NCI-H82 treated with DMSO at 0.1 percent for 48 hours (cell line): ENCODE results near the gene ZDHHC18.
"Not testable (repeated sequence)": the region's sequence is repeated elsewhere in the genome, so short reads cannot be mapped to it uniquely, and the experiment has no call there.

ENCODE experiments used
- DNase-seq: peaks from one replicate; lab custom pipeline; 2025; ENCODE audit not compliant: unreplicated experiment; lab: John Stamatoyannopoulos, UW

The ZDHHC18 gene

GRCh38 chr1:26791148-26791547 lies 35.3 kb upstream of the ZDHHC18 start:
- no peak for DNase-seq

- DNase-seq, result no peak
These were observed 34.9 kb upstream of the ZDHHC18 start for GRCh38 chr1:26791626-26792025.

DNA sequence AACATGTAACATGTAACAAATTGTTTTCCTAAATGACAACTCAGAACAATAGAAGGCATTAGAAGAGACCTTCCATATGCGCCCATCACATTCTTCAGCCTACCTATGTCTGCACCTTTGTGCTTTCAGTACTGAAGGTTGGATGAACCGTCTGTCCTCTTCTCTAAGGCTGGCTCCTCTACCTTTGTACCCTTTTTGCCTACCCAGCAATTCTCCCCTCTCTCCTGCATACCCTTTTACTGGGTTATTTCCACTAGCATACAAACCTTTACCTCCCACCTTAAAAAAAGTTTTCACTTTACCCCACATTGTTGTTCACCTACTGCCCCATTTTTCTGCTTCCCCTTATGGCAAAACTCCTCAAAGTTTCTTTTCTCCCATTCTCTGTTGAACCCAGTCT lies 33.6 kb upstream of the ZDHHC18 start:
- no peak for DNase-seq

DNA sequence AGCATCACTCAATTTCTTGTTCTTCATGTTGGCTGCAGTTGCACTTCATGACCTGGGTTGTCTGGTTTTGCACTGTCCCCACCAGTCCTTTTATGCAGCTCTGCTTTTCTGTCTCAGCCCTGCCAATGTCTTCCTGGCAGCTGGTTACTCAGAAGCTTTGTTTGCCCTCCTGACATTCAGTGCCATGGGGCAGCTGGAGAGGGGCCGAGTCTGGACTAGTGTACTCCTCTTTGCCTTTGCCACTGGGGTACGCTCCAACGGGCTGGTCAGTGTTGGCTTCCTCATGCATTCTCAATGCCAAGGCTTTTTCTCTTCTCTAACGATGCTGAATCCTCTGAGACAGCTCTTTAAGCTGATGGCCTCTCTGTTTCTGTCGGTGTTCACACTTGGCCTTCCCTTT lies 32.1 kb upstream of the ZDHHC18 start:
- DNase-seq, result no peak

- DNase-seq, result no peak
These were observed 28.9 kb upstream of the ZDHHC18 start for GRCh38 chr1:26797627-26798026.

- no peak for DNase-seq
These were observed 26.9 kb upstream of the ZDHHC18 start for GRCh38 chr1:26799479-26800142.

DNA sequence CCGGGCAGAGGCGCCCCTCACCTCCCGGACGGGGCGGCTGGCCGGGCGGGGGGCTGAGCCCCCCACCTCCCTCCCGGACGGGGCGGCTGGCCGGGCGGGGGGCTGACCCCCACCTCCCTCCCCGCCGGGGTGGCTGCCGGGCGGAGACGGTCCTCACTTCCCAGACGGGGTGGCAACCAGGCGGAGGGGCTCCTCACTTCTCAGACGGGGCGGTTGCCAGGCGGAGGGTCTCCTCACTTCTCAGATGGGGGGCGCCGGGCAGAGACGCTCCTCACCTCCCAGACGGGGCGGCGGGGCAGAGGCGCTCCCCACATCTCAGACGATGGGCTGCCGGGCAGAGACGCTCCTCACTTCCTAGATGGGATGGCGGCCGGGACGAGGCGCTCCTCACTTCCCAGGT lies 22.6 kb upstream of the ZDHHC18 start:
- not testable (repeated sequence) for DNase-seq

DNA sequence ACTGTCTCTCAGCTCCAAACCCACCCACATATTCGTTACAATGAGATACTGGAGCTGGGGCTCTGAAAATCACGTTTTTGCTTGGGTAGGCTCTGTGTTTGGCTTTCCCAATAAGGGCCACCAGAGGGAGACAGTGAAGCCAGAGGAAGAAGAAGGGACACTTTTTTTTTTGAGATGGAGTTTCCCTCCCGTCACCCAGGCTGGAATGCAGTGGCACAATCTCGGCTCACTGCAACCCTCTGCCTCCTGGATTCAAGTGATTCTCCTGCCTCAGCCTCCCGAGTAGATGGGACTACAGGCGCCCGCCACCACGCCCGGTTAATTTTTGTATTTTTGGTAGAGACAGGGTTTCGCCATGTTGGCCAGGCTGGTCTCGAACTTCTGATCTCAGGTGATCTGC lies 16.4 kb upstream of the ZDHHC18 start:
- peak; percentile 32 for DNase-seq

DNA sequence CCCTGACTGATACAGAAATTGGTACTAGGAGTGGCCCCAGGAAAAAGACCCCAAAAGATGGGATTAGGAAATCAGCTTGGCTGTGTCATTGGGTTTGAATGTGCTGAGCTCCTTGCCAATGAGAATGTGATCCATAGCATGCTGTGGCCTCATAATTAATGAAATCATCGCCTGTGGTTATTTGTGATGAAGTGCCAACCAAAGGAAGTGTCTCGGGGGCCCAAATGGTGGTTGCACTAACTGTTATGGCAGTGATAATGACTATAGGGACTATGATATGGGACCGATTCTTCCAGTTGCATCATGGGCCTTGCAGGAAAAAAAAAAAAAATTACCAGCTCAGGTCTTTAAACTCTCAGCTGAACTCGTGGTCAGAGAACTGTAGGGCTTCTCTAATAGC lies 15.4 kb upstream of the ZDHHC18 start:
- no peak for DNase-seq

DNA sequence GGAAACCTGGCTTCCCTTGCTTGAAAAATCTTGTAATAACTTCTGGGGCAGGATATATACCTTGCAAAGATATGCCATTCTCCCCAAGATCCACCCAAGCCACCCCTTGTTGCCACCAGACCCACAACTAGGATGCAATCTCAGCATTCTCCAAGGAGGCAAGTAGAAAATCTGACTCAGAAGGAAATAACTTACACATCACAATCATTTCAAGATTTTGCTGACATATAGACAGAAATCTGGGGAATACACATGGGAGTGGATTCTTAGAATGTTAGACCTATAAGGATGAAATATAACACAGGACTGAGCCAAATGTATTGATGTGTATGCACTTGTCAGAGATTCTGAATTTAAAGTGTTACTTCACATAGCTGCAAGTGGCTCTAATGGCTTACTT lies 14.8 kb upstream of the ZDHHC18 start:
- no peak for DNase-seq

GRCh38 chr1:26814377-26814776 lies 12.1 kb upstream of the ZDHHC18 start:
- DNase-seq, result no peak

DNA sequence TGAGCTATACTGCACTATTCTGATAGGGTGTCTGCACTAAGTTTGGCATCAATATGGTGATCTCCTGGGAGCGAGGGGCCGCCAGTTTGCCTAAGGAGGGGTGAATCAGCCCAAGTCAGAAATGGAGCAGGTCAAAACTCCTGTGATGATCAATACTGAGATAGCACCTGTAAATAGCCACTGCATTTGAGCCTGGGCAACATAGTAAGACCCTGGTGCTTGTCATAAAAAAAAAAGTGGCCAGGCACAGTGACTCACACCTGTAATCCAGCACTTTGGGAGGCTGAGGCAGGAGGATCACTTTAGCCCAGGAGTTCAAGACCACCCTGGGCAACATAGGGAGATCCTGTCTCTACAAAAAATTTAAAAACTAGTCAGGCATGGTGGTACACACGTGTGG lies 11.6 kb upstream of the ZDHHC18 start:
- DNase-seq, result no peak

- no peak for DNase-seq
These were observed 5.7 kb upstream of the ZDHHC18 start for GRCh38 chr1:26820784-26821269.

DNA sequence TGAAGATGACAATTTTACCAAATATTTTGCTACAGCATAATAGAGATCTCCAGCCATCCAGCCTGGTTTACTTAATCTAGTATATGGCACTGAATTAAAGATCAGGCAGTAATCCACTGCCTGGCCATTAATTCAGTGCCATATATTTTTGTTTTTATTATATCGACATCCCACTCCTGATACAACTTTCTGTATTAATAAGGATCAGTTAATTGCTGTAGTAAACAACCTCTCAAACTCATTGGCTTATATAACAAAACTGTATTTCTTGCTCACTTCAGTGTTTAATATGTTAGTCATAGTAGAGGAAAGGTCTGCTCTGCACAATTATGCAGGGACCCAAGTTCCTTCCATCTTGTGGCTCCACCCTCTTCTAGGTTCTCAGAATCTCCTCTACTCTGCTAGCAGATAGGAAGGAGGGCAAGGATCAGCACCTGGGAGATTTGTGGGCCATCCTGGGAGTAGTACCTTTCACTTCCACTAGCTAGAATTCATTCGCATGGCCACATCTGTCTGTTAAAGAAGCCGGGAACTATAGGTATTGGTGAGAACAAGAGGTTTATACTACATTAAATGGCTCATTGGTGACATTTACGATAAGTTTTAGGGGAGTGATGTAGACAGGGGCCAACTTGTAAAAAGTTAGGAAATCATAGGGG lies 3.6 kb upstream of the ZDHHC18 start:
- no peak for DNase-seq

GRCh38 chr1:26824731-26825130 lies 1.8 kb upstream of the ZDHHC18 start:
- no peak for DNase-seq

- DNase-seq, result no peak
These were observed 667 bp downstream of the ZDHHC18 start for GRCh38 chr1:26827106-26827604.

DNA sequence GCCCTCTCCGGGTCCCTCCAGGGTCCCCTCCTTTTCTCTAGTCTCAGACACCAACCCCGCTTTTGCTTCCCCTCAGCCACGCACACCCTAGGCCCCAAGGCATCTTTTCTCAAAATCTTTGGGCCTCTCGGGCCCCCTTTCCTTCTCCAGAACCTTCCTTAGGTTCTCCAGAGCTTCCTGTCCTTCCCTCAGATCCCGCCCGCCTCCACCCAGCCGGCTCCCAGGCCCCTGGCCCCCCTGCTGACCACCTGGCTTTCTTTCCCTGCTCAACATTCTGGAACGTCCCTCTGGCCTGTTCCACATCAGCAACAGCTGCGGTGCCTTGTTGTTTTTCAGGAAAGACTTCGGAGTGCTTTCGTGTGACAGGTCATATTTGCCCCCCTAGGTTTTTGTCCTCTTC lies 1.2 kb downstream of the ZDHHC18 start:
- no peak for DNase-seq

DNA sequence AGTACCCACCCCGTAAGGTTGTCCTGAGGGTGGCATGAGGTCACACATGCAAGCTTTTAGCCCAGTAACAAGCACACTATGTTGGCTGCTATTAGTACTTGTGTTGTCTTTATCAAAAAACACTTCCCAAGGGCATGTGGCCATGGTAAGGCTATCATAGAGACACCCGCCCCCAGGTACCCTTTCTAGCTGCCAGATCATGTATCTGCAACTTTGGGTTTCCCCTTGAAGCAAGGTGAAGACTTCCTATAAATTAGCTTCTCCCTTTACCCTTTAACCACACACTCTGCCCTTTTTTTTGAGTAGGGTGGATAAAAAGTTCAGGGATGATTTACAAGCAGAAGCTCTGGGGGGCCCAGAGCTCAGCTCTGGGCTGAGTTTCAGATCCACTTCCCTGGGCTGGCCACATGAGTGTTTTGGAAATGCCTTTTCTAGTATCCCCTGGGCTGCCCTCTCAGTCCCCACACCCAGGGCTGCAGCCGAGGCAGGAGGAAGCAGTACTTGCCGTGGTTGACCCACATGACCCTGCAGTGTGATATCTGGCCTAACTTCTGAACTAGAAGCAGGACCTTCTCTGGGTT lies 2.0 kb downstream of the ZDHHC18 start:
- no peak for DNase-seq

GRCh38 chr1:26829184-26829911 lies 2.9 kb downstream of the ZDHHC18 start:
- DNase-seq, result no peak

DNA sequence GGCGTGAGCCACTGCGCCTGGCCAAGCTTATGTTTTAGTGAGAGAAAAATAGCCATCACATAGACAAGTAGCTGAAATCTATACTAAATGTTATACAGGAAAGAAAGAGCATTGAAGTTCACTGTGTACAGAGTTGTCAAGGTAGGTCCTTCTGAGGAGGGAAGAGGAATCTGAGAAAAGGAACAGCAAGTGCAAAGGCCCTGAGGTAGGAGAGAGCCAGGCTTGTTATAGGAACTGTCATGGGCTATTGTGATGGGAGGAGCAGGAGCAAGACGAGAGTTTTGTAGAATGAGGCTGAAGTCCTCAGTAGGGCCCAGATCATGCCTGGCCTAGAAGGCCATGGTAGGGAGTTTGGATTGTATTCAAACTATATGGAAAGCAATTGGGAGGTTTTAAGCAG lies 4.6 kb downstream of the ZDHHC18 start:
- DNase-seq, result no peak

GRCh38 chr1:26831546-26832248 lies 5.2 kb downstream of the ZDHHC18 start:
- peak; percentile 35 for DNase-seq
